Left cardiac atrium (tissue), 4 donors: Measurements from ENCODE around the gene ERBB4. TPM values are rescaled to one million over a fixed set of nuclear protein-coding genes. Genes with fewer than 3 reads are reported as not detected.

Experiments
- ATAC-seq, 2 donors: fragments of 200-7000 bp; cut with Tn5 transposase; one replicate each; pipeline ENCODE4 v1.9.1; 2020; ENCODE audit warnings: mild to moderate bottlenecking in 2 of 2, moderate library complexity in 2 of 2
- DNase-seq: peaks from one replicate; pipeline ENCODE4 v3.0.0-alpha.2; 2020
- intact Hi-C, 2 donors: fragments of 100-400 bp; cut with DNase I; formaldehyde crosslinking; loops; one replicate each; pipeline versions ENCODE4 v1.14.1 to v1.15.1; 2022 to 2023
- long read RNA-seq: library from polyadenylated mRNA; unstranded; transcript quantifications from one replicate; pipeline ENCODE4 v2.0.0, GENCODE V29; 2021
- total RNA-seq, 2 donors: library from RNA; stranded (reverse); fragmentation: NEBNext Ultra II Directional; extraction: Animal tissue kit (Norgen Biotek cat#: 25700); gene quantifications; one replicate each; pipeline ENCODE4 v1.2.1, GENCODE V29; 2021
- donor health status: DM: no; HTN: yes; CAD: no.
- donor health status: DM: no; HTN: yes; CAD: no; lungs with severe emphysema.
- donor health status: DM: yes; HTN: yes; CAD: no.
- donor health status: Dilated cardiomyopathy.

The ERBB4 gene
- total RNA-seq: 10 to 100 TPM; 17.9 to 20.6 TPM
- long read RNA-seq, partial matches to known transcripts: 0 of 4 reads
- long read RNA-seq, other reads (novel, unspliced or antisense): 4 of 4 reads

DNA sequence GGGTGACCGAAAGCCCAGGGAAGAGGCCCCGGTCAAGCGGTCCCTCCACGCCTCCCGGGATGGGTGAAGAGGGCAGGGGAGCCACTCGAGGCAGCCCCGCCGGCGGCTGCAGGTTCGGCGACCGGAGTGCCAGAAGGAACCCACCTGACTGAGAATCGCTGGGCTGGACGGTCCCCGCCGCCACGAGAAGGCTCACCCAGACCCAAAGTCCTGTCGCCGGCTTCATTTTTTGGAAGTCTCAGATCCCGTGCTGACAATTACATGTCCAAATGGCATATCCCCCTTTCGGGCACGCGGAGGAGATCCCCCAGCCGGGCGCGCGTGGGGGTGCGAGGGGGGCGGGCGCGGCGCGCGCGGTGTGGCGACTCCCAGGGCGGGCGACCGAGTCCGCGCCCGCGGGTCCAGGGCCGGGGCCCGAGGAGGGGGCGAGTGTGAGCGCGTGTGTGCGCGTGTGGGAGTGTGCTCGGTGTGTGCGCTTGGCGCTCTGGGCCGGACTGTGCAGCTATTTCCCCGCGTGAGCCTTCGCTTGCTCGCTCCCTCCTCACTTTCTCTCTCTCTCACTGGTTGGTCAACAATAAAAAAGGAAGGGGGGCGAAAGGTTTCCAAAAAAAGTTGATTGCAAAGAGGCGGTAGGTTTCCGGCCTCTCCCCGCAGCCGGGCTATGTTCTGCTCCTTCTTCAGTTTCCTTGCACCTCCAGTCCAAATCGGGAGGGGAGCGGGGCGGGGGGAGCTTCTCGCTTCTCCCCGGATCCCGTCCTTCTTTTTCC is at the start of gene ERBB4:
Gene ERBB4 (minus strand): TSS at position 498 of the 767 bp plus-strand sequence. CDS start 272 bp downstream, at position 226.
- DNase-seq: peak; percentile 33
- intact Hi-C loops: loop anchor here in 1 of 2 donors (5.0 kb wide), 1 partner anchor 391 kb away; no protein-coding TSS in a partner anchor
- peak; percentile 61 to 64 for ATAC-seq

GRCh38 chr2:212580117-212580516 is 41.5 kb upstream of the ERBB4 start:
- no peak for DNase-seq
- intact Hi-C loops: no loop called here
- ATAC-seq: no peak

- intact Hi-C loops: no loop called here
- DNase-seq (no peak), ATAC-seq (no peak)
These were observed 17.7 kb upstream of the ERBB4 start for GRCh38 chr2:212556296-212556695.

GRCh38 chr2:212554233-212554632 is 15.6 kb upstream of the ERBB4 start:
- DNase-seq (no peak), ATAC-seq (no peak)
- intact Hi-C loops: no loop called here

DNA sequence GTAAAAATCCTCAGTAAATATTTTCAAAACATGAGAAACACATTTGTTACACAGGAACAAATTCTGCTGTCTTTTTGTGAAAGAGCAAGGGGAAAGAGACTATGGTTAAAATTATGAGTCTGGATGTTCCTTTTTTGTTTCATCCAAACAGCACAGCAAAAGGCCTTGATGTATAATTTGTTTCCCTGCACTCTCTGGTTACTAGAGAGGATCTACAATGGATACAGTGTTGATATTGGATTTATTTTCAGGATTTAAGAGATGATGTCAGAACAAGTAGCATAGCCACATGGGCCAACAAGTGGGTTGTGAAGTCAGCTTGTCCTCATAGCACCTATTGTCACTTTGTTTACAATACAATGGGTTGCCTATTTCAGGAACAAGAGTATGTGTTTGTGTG is 11.3 kb upstream of the ERBB4 start:
- ATAC-seq (no peak), DNase-seq (no peak)
- intact Hi-C loops: no loop called here

GRCh38 chr2:212549463-212549862 is 10.9 kb upstream of the ERBB4 start:
- DNase-seq (no peak), ATAC-seq (no peak)
- intact Hi-C loops: no loop called here

DNA sequence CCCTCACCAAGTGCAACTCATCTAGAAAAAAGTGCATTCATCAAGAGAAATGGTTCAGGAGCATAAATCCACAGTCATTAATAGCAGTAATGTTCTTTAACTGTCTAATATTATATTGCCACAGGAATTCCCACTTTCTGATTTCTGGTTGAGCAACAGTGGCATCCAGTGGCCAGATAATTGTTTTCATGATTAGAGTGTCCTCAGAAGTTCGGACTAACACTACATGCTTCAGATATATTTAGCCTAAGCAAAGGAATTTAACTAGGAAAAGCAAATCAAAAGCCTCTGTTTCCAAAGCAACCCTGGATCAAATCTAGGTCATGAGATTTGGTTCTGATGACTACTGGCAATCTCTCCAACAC is 9.8 kb upstream of the ERBB4 start:
- DNase-seq (no peak), ATAC-seq (peak; percentile 75 to 90)
- intact Hi-C loops: no loop called here

DNA sequence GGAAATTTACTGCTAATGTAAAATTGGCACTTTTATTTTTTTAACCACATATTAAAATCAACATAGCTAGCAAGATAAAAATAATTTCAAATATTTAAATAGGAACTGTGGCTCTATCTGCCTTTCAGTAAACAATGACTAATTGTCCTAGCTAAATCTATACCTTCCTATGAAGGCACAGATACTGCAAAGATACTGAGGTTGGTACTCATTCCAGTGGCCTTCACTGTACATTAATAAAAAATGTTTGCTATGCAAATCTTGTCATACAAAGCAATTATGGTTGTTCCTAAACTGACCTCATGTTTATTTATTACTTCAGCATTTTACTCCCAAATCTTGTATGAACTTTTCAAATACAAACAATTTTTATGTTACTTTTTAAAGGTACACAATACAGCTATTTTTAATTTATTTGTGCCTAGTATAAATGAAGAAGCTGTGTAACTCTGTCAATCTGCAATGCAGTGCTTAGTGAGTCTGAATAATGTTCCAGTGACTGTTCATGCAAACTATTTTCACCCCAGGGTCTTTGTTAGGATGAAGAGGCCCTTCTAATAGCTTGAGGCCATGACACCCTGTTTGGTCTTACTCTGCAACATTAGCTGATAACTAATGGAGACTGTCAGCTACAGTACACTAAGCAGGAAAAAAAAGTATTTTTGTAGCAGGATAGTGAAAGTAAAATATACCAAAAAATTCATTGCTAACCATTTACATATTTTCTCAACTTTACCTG is 9.3 kb upstream of the ERBB4 start:
- DNase-seq: no peak
- no peak for ATAC-seq
- intact Hi-C loops: no loop called here

DNA sequence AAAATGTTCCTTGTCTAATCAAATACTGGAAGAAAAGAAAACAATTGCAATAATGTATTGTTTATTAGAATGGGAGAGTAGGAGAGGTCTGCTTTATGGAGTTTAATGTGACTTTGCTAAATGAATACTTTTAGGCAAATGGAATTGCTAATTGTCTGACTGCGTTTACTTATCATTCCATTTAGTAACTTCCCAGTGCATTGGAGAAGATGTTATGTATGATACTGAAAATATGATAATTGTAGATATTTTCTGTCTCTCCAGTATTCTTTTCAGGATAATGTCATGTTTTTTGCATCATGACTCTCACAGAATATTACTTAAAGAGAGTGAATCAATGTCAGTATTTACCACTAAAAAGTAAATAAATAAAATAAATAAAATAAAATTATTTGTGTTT is 8.1 kb upstream of the ERBB4 start:
- intact Hi-C loops: no loop called here
- ATAC-seq (no peak), DNase-seq (no peak)

DNA sequence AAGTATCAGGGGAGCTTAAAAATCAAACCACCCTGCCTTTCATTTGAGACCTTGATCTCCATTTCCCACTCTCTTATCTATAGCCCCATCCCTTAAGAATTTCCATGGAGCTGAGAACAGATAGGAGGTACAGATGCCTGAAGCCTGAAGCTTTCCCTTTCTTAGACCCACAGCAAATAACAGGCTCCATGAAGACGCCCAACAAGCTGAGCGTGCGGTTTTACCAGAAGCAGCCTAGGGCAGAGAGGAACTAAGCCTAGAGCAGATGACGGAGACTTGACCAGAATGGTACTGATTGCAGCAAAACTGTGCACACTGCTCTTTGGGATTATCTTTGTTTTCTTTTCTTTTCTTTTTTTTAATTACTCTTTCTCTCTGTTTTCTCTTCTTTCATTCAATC is 1.7 kb upstream of the ERBB4 start:
- no peak for ATAC-seq
- DNase-seq: no peak
- intact Hi-C loops: no loop called here

DNA sequence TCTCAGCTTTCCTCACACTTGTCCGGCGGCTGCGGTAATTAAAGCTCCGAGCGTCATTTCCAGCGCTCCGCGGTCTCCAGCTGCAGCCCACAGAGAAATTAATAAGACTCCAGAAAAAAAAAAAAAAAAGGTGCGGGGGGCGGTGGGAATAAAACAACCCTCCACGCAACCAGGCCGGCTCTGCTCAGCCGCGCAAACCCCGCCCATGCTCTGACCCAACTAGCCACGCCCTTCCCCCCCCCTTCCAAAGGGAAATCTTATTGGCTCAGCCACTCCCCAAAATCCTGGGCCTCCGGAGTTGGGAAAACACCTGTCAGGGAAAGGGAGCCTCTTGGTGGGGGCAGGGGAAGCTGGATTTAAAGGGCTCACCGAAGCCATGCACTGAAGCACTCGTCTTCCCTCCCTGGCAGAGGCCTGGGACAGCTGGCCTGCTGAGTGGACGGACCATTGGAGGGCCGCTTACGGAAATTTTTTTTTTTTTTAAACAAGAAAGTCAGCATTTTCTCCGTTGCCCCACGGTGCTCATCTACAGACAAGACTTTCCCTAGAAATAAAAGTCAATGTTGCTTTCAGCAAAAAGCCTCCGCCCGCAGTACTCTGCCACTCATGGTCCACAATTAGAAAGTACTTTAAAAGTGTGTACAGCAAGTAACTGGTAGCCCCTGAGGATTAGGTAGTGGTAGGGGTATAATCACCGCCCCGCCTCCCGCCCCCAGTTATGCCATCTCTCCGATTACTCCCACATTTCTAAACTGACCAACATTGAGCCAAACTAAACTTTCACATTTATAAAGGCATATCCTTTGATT is 674 bp upstream of the ERBB4 start:
- peak; percentile 79 to 86 for ATAC-seq
- intact Hi-C loops: loop anchor here in 1 of 2 donors (5.0 kb wide), 1 partner anchor 392 kb away; no protein-coding TSS in a partner anchor
- DNase-seq: peak; percentile 75

GRCh38 chr2:212537726-212538304 is 787 bp downstream of the ERBB4 start:
- DNase-seq: peak; percentile 37
- intact Hi-C loops: loop anchor here in 1 of 2 donors (5.0 kb wide), 1 partner anchor 391 kb away; no protein-coding TSS in a partner anchor

DNA sequence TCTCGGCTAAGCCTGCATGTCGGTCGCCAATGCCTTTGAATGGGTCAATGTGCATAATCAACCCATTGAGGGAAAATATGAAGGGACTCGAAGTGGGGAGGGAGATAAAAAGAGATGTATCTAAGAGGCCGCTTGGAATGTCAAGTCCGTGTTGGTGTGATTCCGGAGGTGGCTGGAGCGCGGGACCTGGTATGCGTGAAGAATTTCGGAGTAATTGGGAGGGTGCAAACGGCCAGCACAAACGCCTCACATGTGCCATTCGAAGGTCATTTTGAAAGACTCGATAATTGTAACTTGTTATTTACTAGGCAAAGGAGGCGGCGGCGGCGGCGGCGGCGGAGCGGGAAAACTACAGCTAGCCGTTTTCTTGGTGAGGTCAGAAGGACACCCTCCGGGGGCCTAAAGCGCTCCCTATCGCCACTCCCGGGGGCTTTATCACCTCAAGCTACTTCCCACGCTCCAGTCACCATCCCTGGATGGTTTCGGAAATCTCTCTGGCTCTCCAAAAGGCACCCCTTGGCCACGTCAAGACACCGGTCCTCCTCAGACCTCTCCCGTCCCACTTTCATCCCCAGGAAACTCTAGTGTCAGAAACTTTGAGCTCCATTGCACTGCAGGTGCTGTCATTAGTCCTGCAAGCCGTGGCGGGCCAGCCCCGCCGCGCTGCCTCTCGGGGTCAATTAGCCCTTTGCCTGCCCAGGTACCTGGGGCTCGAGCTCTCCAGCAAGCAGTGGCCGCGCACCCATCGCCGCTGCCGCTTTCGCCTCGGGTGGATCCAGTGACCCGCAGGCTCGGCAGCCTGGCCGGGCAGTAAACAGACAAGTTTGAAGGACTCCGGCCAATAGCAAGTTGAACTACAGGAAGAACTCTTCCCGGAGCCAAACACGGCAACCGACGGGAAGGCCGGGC is 1.5 kb downstream of the ERBB4 start:
- ATAC-seq (peak; percentile 23 to 32), DNase-seq (peak; percentile 33)
- intact Hi-C loops: loop anchor here in 1 of 2 donors (5.0 kb wide), 1 partner anchor 390 kb away; no protein-coding TSS in a partner anchor

More at GRCh38 chr2:212537726-212538304, 787 bp downstream of the ERBB4 start:
- ATAC-seq: peak; percentile 42 to 60

DNA sequence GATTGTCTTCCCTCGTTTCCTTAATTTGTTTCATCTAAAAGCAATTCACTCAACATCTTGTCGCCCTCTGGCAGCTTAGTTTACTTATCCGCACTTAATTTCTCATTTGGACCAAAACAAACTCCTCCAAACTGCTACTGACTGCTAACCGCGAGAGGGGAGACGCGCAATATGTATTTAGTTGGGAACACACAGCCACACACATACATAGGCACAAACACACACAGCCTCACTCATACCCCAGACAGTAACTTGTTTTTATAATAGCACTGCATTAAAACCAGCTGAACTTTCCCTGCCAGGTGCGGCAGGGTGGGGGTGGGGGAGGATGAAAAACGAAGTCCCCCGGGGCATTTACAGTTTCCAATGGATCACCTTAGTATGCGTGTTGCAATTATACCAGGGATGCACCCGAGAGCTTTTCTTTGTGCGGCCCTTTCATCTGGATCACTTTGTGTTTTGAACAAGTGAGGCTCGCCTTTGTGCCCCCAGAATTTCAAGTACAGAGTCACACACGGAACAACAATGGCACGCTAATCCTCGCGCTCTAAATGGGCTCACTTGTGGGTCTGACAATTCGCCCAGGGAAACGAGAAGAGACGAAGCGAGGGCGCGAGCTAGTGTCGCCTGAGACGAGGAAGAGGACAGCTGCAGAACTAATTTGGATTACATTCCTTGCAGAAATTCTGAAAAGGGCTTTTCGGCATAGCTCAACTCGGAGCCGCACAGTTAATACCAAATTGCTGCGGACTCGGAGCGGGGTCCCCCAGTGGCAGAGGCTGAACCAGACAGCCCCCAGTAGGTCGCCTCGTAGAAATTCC is 2.4 kb downstream of the ERBB4 start:
- intact Hi-C loops: loop anchor here in 1 of 2 donors (5.0 kb wide), 1 partner anchor 389 kb away; no protein-coding TSS in a partner anchor
- peak; percentile 22 for DNase-seq
- ATAC-seq: no peak

DNA sequence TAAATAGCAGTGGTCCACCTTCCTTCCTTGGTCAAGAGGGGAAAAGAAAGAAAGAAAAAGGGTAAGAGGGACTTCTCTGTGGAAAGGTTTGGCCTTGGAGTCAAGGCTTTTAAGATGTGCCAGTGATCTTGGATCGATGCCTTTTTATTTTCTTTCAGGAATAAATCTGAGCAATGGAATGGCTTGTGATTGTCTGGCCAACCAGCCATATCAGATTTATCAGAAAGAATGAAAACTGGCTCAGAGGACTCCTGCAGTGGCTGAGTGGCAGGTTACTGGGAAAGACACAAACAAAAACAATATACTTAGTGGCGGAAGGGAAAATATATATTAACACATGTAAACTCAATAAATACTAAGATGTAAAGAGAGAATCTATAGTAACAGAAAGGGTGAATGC is 4.3 kb downstream of the ERBB4 start:
- ATAC-seq: no peak
- intact Hi-C loops: no loop called here

GRCh38 chr2:212532585-212532984 is 6.0 kb downstream of the ERBB4 start:
- intact Hi-C loops: no loop called here
- no peak for ATAC-seq

More for the DNA sequence above, 4.3 kb downstream of the ERBB4 start:
- DNase-seq: no peak

GRCh38 chr2:212532087-212532486 is 6.5 kb downstream of the ERBB4 start:
- no peak for ATAC-seq
- intact Hi-C loops: no loop called here

More at GRCh38 chr2:212532585-212532984, 6.0 kb downstream of the ERBB4 start:
- no peak for DNase-seq

More at GRCh38 chr2:212532087-212532486, 6.5 kb downstream of the ERBB4 start:
- no peak for DNase-seq
